Esophagus squamous epithelium (tissue), 4 donors: ENCODE results near the gene TCF15.

Experiments used
- POLR2A ChIP-seq, 4 donors: fragments of 450-650 bp; IDR thresholded peaks; one replicate each; pipeline ENCODE4 v1.6.1; 2017; ENCODE audit warnings: antibody characterized with exemption in 4 of 4, mild to moderate bottlenecking in 4 of 4, moderate library complexity in 3 of 4
- TF ChIP-seq, protein P1 (sequence below), 6 experiments: fragments of 450-650 bp in 4 of 6; fragments of 200-600 bp in 2 of 6; sonication (generic) in 2 of 6; IDR thresholded peaks; one replicate each; pipeline ENCODE4 v1.5.1; 2016 to 2019; ENCODE audit warnings: antibody characterized with exemption in 6 of 6, mild to moderate bottlenecking in 4 of 6, moderate library complexity in 4 of 6

- TF ChIP-seq, protein P1, sequence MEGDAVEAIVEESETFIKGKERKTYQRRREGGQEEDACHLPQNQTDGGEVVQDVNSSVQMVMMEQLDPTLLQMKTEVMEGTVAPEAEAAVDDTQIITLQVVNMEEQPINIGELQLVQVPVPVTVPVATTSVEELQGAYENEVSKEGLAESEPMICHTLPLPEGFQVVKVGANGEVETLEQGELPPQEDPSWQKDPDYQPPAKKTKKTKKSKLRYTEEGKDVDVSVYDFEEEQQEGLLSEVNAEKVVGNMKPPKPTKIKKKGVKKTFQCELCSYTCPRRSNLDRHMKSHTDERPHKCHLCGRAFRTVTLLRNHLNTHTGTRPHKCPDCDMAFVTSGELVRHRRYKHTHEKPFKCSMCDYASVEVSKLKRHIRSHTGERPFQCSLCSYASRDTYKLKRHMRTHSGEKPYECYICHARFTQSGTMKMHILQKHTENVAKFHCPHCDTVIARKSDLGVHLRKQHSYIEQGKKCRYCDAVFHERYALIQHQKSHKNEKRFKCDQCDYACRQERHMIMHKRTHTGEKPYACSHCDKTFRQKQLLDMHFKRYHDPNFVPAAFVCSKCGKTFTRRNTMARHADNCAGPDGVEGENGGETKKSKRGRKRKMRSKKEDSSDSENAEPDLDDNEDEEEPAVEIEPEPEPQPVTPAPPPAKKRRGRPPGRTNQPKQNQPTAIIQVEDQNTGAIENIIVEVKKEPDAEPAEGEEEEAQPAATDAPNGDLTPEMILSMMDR (IDR thresholded peaks at IDR 0.05) = no peak
- no peak for TF ChIP-seq POLR2A (IDR thresholded peaks at IDR 0.05)
These were observed at the start of gene TCF15 for GRCh38 chr20:610130-611046.
